Skin epidermis (tissue), 12 donors: ENCODE measurements around the gene GREB1.

Source experiments
- H3K27ac ChIP-seq, 21 experiments: fragments of 200-600 bp; sonication (generic) in 11 of 21; one replicate each; pipeline ENCODE4 v1.5.0; 2020; ENCODE audit warnings: mild to moderate bottlenecking in 3 of 21, inconsistent platforms in 2 of 21, moderate library complexity in 2 of 21
- H3K4me3 ChIP-seq, 7 experiments: fragments of 200-600 bp; sonication (generic) in 2 of 7; one replicate each; pipeline ENCODE4 v1.5.0; 2020; ENCODE audit warnings: inconsistent platforms in 2 of 7, mild to moderate bottlenecking in 2 of 7, moderate library complexity in 1 of 7

GREB1 gene

GRCh38 chr2:11533278-11534070 lies at the start of gene GREB1:
GREB1 (plus strand) TSS chr2:11534045; CDS start chr2:11556615, 22,570 bp downstream.
- Histone ChIP-seq H3K27ac (no peak within 1 kb of the TSS), H3K4me3 (no peak within 1 kb of the TSS)

DNA sequence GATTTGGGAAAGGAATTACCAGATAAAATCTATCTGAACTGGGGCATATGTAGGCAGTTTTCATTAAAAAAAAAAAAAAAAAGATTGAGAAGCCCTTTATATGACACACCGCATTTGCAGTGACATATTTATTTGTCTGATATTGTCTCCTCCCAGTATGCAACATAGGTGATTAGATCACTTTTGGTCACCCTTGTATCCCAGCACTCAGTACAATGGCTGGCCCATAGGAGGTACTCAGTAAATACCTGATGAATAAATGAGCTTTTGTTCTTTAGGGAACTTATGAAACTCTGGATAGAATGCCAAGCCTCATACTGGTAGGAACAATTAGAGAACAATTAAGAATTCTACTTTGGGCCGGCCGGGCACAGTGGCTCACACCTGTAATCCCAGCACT lies 45.0 kb upstream of the GREB1 start:
- H3K4me3 ChIP-seq = no peak overlapping the region
- H3K27ac ChIP-seq = no peak overlapping the region

- no peak overlapping the region for H3K27ac ChIP-seq
- no peak overlapping the region for H3K4me3 ChIP-seq
Observed at GRCh38 chr2:11490194-11490593, 43.7 kb upstream of the GREB1 start.

DNA sequence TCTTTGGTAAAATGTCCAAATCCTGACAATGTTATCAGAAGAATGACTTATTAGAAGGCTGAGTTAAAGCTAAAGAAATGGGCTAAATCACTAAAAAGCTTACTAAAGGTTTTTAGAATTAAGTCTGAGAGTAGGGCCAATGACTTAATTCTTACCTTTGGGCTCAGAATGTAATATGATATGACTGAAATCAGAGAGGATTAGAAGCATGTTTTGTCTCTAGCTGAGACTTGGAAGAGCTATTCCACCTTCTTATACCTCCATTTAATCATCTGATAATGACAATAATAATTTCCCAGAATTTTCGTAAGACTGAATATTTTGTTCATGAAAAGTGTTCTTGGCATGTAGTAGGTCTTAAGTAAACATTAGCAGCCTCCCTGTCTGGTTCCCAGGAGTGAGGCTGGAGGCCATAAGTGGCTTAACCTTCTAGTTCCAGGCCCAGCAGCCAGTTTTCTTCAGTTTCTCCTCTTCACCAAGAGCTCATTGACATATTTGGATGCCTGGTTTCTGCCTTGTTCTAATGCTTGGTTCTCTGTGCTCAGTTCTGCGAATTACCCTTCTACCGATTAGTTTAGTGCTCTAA lies 42.4 kb upstream of the GREB1 start:
- no peak overlapping the region for H3K4me3 ChIP-seq
- no peak overlapping the region for H3K27ac ChIP-seq

DNA sequence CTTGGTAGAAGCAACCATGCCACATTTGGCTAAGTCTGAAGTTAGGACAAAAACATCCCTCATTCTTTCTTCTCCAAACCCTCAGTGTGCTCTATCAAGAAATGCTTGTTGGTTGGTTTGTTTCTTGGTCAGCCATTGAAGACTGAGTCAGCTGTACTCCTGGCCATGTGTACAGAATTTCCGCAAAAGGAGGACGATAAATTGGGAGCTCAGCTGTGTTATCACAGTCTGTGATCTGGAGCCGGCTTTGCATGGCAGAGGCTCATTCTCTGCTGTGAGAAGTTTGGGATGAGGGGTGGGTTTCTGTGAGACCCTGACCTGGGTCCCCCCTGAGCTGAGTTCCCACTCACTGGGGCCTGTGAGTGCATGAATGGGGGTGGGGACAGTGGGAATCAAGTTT lies 41.6 kb upstream of the GREB1 start:
- no peak overlapping the region for H3K4me3 ChIP-seq
- H3K27ac ChIP-seq = no peak overlapping the region

DNA sequence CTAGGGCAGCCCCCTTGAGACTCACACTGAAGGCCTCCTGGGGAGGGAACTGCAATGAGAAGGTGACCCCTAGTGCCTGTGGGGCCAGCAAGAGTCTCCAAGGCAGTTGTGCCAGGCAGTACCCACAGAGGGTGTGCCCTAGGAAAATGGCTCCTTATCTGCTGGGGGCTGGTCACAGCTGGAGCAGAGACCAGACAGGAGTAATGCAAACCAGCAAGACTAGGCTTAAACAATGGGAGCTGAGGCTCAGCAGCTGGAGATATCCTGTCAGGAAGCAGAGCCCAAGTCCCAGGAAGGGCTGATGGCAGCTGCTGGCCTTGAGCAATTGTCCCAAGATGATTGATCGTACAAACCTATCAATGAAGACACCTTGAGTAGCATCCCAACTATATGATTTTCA lies 41.1 kb upstream of the GREB1 start:
- Histone ChIP-seq H3K27ac (no peak overlapping the region), H3K4me3 (no peak overlapping the region)

DNA sequence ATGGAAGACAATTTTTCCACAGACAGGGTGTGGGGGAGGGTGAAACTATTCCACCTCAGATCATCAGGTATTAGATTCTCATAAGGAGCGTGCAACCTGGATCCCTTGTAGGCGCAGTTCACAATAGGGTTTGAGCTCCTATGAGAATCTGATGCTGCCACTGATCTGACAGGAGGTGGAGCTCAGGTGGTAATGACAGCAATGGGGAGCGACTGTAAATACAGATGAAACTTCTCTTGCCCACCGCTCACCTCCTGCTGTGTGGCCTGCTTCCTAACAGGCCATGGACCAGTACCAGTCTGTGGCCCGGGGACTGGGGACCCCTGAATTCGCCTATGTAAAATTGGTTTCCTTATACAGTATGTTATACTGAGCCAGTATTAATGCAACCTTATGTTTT lies 40.6 kb upstream of the GREB1 start:
- no peak overlapping the region for H3K27ac ChIP-seq
- H3K4me3 ChIP-seq = no peak overlapping the region

- Histone ChIP-seq H3K27ac (no peak overlapping the region), H3K4me3 (no peak overlapping the region)
Observed at GRCh38 chr2:11494310-11494709, 39.5 kb upstream of the GREB1 start.

- Histone ChIP-seq H3K4me3 (no peak overlapping the region), H3K27ac (no peak overlapping the region)
Observed at GRCh38 chr2:11495844-11496681, 37.8 kb upstream of the GREB1 start.

GRCh38 chr2:11498543-11499034 lies 35.3 kb upstream of the GREB1 start:
- no peak overlapping the region for H3K4me3 ChIP-seq
- peak overlapping the region in 4 of 21 experiments; percentile 0 to 49 (median 10) for H3K27ac ChIP-seq

DNA sequence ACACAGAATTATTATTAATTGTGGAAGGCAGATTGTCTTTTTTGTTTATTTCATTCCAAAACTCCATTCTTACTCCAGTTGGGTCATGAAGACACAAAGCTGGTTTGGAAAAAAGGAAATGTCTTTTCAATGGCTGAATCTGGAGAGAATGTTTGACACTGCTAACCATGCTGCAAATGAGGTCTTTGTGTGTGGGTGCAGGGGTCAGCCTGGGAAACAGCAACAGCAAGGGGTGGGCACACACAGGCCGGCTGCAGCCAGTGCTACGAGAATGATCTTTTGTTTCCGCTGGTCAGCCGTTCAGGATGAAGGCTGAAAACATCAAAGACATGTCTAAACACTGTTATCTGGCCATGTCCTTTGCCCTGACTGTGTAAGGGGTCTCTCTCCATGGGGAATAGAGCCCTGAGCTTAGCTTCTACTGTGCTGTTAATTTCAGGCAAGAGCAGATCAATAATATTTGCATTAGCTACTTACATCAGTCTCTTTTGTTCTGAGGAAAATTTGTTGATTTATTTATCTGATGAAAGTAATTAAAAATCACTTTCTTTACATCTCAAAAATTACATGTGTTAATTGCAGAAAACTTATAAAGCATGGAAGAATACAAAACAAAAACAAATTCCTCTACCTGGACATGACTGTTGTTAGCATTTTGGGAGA lies 34.6 kb upstream of the GREB1 start:
- H3K27ac ChIP-seq = no peak overlapping the region

DNA sequence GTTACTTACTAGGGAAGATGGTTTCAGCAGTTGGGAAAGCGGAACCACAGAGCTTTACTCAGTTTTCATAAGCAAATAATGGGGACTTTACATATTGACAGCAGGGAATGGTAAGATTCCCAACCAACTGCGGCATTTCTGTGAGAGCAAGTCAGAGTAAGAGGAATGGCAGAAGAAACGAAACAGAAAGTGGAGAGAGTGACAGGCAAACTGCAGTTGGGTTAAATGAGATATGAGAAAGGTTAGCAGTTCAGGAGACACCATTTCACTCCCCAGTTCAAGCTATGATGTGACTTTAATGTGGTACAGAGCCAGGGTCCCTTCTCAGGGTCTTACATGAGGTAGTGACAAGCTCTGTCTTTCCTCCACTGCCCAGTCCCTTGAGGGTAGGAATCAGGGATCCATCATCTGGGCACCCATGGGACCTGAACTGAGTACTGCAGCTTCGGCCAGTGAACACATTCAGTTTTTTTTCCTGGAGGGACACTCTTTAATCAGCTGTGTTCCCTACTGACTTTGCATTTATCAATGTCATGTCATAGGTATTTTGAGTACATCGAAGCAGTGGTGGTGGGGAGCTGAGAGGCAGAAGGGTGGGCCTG lies 33.0 kb upstream of the GREB1 start:
- H3K4me3 ChIP-seq = no peak overlapping the region
- no peak overlapping the region for H3K27ac ChIP-seq

More for the DNA sequence above, 34.6 kb upstream of the GREB1 start:
- H3K4me3 ChIP-seq = no peak overlapping the region

DNA sequence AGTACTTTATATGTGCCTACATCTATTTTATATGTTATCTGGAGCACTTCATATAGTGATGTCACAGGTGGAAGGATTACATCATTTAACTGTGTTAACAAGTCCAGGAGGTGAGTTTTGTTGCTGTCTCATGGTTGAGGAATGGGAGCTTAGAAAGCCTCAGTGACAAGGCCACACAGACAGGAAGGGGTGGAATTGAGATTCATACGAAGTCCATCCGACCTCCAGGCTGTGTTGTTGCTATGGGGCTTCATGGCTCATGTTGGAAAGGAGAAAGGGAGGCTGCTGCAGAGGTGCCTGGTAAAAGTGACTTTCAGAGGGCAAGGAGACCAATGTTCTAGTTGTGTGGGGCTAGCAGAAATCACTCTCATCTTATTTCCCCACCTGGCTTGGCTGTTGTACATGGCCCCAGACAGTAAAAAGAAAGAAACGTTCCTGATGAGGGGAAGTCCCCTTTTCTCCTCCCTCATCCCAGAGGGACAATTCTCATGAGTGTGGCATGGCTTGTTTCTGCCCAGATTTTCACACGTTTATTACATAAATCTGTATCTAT lies 31.0 kb upstream of the GREB1 start:
- H3K27ac ChIP-seq = no peak overlapping the region
- no peak overlapping the region for H3K4me3 ChIP-seq

GRCh38 chr2:11503354-11503927 lies 30.4 kb upstream of the GREB1 start:
- no peak overlapping the region for H3K27ac ChIP-seq
- H3K4me3 ChIP-seq = no peak overlapping the region

DNA sequence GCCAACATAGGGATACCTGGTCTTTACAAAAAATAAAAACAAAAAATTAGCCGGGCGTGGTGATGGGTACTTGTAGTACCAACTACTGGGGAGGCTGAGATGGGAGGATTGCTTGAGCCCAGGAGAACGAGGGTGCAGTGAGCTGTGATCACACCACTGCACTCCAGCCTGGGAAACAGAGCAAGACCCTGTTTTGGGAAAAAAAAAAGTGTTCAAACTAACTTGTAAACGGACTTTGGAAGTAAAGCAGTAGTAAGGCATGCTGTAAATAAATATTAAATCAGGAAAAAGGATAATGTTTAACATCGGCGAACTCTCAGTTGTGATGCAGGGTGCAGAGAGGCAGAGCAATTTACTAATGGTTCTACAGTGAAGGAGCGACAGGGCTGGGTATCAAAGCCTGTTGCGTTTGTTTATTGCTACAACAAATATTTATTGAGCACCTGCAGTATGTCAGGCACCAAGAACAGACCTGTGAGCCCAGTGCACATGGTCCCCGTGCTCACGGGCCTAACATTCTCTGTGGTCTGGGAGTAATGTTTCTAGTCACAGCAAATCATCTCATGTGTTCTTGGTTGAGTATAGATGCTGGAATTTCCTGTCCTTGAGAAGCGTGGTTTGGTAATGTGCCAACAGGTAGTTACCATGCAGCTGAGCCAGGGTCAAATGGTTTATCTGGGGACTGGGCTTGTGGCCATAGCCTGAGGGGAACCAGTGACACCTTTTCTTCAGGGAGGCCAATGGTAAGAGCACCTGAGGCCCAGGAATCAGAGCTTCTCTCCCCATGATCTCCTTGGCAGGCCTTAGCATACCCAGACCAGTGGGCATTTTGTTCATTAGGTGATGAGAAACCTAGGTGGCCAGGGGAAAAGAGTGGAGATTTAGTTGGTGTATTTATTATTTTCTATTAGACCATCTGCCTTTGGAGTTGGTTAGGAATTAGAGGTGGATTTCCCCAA lies 27.9 kb upstream of the GREB1 start:
- H3K4me3 ChIP-seq = no peak overlapping the region
- H3K27ac ChIP-seq = no peak overlapping the region

GRCh38 chr2:11506611-11506969 lies 27.3 kb upstream of the GREB1 start:
- H3K27ac ChIP-seq = no peak overlapping the region
- H3K4me3 ChIP-seq = no peak overlapping the region

DNA sequence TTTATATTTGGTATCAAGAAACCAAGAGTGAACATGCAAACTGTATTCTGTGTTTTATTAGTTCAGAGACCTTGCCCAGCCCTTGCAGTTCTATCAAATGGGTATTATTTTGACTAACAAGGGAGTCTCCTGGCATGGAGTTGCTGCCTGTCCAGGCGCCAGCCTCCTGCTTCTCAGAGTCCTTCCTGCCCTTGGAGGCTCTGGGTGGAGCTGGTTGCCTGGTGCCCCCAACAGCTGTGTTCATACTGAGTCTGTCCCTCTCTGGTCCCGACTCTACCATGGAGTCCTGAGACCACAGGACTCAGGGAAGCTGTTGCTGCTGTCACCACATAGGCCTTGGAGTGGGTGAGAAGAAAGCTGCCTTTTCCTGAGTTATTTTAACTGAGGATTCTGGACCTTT lies 26.3 kb upstream of the GREB1 start:
- Histone ChIP-seq H3K4me3 (no peak overlapping the region), H3K27ac (no peak overlapping the region)

GRCh38 chr2:11508279-11508678 lies 25.6 kb upstream of the GREB1 start:
- no peak overlapping the region for H3K4me3 ChIP-seq
- no peak overlapping the region for H3K27ac ChIP-seq
